Measurements from ENCODE around the gene DAAM1. TPM values are rescaled to one million over a fixed set of nuclear protein-coding genes. Genes with fewer than 3 reads are reported as not detected.

DAAM1 gene
- total RNA-seq, 4 donors from 2014 or later = 13.5 to 72.7 (median 46.2) TPM

GRCh38 chr14:59251811-59252771 is 63.6 kb downstream of the DAAM1 start:
- Histone ChIP-seq H3K27me3 (no peaks in the 10 kb centered on the region), H3K27ac (peak overlapping the region; percentile 83), H3K4me3 (no peak overlapping the region), H3K36me3 (no peaks in the 10 kb centered on the region), H3K9me3 (no peaks in the 10 kb centered on the region), H3K4me1 (peaks cover 16 to 29% of the 10 kb centered on the region in 2 donors)
- DNase-seq = no peak
- TF ChIP-seq CTCF (IDR thresholded peaks at IDR 0.05) (no peak), POLR2A (IDR thresholded peaks at IDR 0.05) (no peak)
- intact Hi-C loops (cut with DNase I; ENCODE audit: low total_unique reads) = no loop called here

- H3K4me1 ChIP-seq = peaks cover 16 to 29% of the 10 kb centered on the region in 2 donors
- no peaks in the 10 kb centered on the region for H3K27me3 ChIP-seq
- no peak for DNase-seq
- H3K36me3 ChIP-seq = no peaks in the 10 kb centered on the region
- no peaks in the 10 kb centered on the region for H3K9me3 ChIP-seq
- H3K27ac ChIP-seq = peak overlapping the region; percentile 83
- H3K4me3 ChIP-seq = no peak overlapping the region
- TF ChIP-seq CTCF (IDR thresholded peaks at IDR 0.05) (no peak), POLR2A (IDR thresholded peaks at IDR 0.05) (no peak)
- intact Hi-C loops (cut with DNase I; ENCODE audit: low total_unique reads) = no loop called here
These were observed 64.5 kb downstream of the DAAM1 start for GRCh38 chr14:59252772-59253500.

- intact Hi-C loops (cut with DNase I; ENCODE audit: low total_unique reads) = no loop called here
- no peak for DNase-seq
These were observed 65.1 kb downstream of the DAAM1 start for GRCh38 chr14:59253527-59253926.

GRCh38 chr14:59254146-59254910 is 65.9 kb downstream of the DAAM1 start:
- no peak overlapping the region for H3K4me3 ChIP-seq
- peak; percentile 58 to 66 for DNase-seq

More at GRCh38 chr14:59253527-59253926, 65.1 kb downstream of the DAAM1 start:
- no peaks in the 10 kb centered on the region for H3K36me3 ChIP-seq
- peak overlapping the region; percentile 83 for H3K27ac ChIP-seq
- TF ChIP-seq POLR2A (IDR thresholded peaks at IDR 0.05) (no peak), CTCF (IDR thresholded peaks at IDR 0.05) (no peak)
- H3K27me3 ChIP-seq = no peaks in the 10 kb centered on the region
- peaks cover 16 to 29% of the 10 kb centered on the region in 2 donors for H3K4me1 ChIP-seq
- no peak overlapping the region for H3K4me3 ChIP-seq
- no peaks in the 10 kb centered on the region for H3K9me3 ChIP-seq

More at GRCh38 chr14:59254146-59254910, 65.9 kb downstream of the DAAM1 start:
- Histone ChIP-seq H3K36me3 (no peaks in the 10 kb centered on the region), H3K4me1 (peaks cover 16 to 29% of the 10 kb centered on the region in 2 donors), H3K27me3 (no peaks in the 10 kb centered on the region), H3K9me3 (no peaks in the 10 kb centered on the region), H3K27ac (peak overlapping the region; percentile 83)
- TF ChIP-seq POLR2A (IDR thresholded peaks at IDR 0.05) = no peak
- no peak for TF ChIP-seq CTCF (IDR thresholded peaks at IDR 0.05)
- intact Hi-C loops (cut with DNase I; ENCODE audit: low total_unique reads) = no loop called here

Measured in uterus (tissue), 4 donors.